ENCODE measurements around the gene MIP. TPM values are rescaled to one million over a fixed set of nuclear protein-coding genes. Genes with fewer than 3 reads are reported as not detected.

MIP gene
- total and polyA plus RNA-seq, 10 of the 15 experiments (the other 5 are each of a cell fraction or from before 2014, with no cell fraction given), result 0.04 to 0.18 (median 0.11) TPM; not detected in 3

DNA sequence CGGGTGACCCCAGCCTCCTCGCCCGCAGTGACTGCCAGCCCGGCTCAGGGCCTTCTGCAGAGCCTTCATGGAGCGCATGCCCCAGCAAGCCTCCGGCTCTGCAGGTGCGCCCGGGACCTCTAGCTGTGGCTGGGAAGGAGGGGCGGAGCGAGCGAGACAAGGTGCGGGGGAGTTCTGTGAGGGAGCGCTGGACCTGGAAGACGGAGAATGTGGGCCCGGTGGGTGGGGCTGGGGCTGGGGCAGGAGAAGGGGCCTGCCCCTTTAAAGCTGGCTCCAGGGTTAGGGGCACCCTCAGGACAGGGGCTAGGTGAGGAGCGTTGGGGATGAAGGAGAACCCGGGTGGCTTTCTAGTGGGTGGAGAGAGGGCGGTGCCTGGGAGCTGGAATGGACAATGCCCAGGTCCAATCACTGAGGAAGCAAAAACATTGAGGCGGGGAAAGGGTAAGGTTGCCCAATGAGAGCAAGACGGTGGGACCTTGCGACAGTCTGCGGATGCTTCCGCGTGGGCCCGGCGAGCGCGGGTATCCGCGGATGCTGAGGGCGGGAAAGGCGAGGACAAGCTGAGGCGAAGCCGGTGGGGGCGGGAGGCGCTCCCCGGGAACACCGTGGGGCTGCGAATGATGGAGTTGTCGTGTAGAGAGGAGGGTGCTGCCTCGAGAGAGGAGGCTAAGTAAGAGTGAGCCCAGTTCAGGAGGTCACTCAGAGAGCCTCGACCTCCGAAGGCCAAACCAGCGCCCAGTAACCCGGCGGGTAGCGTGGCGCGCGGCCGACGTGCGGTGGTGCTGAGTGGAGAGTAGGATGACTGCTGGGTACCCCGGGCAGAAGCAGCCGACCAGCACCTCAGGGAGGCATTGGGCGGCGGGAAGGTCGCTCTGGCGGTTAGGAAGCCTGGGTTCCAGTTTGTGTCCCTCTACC, 33.8 kb upstream of the MIP start, which contains the start of gene GLS2 (continued):
- TF ChIP-seq, protein P1, sequence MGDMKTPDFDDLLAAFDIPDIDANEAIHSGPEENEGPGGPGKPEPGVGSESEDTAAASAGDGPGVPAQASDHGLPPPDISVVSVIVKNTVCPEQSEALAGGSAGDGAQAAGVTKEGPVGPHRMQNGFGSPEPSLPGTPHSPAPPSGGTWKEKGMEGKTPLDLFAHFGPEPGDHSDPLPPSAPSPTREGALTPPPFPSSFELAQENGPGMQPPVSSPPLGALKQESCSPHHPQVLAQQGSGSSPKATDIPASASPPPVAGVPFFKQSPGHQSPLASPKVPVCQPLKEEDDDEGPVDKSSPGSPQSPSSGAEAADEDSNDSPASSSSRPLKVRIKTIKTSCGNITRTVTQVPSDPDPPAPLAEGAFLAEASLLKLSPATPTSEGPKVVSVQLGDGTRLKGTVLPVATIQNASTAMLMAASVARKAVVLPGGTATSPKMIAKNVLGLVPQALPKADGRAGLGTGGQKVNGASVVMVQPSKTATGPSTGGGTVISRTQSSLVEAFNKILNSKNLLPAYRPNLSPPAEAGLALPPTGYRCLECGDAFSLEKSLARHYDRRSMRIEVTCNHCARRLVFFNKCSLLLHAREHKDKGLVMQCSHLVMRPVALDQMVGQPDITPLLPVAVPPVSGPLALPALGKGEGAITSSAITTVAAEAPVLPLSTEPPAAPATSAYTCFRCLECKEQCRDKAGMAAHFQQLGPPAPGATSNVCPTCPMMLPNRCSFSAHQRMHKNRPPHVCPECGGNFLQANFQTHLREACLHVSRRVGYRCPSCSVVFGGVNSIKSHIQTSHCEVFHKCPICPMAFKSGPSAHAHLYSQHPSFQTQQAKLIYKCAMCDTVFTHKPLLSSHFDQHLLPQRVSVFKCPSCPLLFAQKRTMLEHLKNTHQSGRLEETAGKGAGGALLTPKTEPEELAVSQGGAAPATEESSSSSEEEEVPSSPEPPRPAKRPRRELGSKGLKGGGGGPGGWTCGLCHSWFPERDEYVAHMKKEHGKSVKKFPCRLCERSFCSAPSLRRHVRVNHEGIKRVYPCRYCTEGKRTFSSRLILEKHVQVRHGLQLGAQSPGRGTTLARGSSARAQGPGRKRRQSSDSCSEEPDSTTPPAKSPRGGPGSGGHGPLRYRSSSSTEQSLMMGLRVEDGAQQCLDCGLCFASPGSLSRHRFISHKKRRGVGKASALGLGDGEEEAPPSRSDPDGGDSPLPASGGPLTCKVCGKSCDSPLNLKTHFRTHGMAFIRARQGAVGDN (IDR thresholded peaks at IDR 0.05), result no peak
- no peak for TF ChIP-seq BRCA1 (IDR thresholded peaks at IDR 0.05; ENCODE audit: low read depth, low read length)
- TF ChIP-seq RUNX3 (IDR thresholded peaks at IDR 0.05; ENCODE audit: low read length), result no peak
- TF ChIP-seq ZNF622 (IDR thresholded peaks at IDR 0.05), result no peak
- TF ChIP-seq, protein P2, sequence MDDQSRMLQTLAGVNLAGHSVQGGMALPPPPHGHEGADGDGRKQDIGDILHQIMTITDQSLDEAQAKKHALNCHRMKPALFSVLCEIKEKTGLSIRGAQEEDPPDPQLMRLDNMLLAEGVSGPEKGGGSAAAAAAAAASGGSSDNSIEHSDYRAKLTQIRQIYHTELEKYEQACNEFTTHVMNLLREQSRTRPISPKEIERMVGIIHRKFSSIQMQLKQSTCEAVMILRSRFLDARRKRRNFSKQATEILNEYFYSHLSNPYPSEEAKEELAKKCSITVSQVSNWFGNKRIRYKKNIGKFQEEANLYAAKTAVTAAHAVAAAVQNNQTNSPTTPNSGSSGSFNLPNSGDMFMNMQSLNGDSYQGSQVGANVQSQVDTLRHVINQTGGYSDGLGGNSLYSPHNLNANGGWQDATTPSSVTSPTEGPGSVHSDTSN (IDR thresholded peaks at IDR 0.05; ENCODE audit: insufficient replicate concordance, low read depth, low read length), result peak; percentile 91

All from GM12878 (cell line).